ENCODE measurements around the gene SP100.
A peak's percentile ranks its signal among the peaks of the same experiment; 100 is the strongest.
"Not testable (repeated sequence)": the region's sequence is repeated elsewhere in the genome, so short reads cannot be mapped to it uniquely, and the experiment has no call there.

Gene SP100

GRCh38 chr2:230422149-230422548 is 6.1 kb downstream of the SP100 start:
- no peak for DNase-seq

- no peak for DNase-seq
These were observed 8.0 kb downstream of the SP100 start for GRCh38 chr2:230423851-230424458.

GRCh38 chr2:230425377-230425776 is 9.4 kb downstream of the SP100 start:
- no peak for DNase-seq

GRCh38 chr2:230429513-230429912 is 13.5 kb downstream of the SP100 start:
- DNase-seq, result no peak

- DNase-seq, result no peak
These were observed 15.2 kb downstream of the SP100 start for GRCh38 chr2:230430957-230431910.

GRCh38 chr2:230434677-230435324 is 18.8 kb downstream of the SP100 start:
- DNase-seq, result peak; percentile 60

GRCh38 chr2:230435431-230435830 is 19.4 kb downstream of the SP100 start:
- DNase-seq, result no peak

GRCh38 chr2:230439121-230439520 is 23.1 kb downstream of the SP100 start:
- DNase-seq, result not testable (repeated sequence)

GRCh38 chr2:230439590-230439989 is 23.6 kb downstream of the SP100 start:
- DNase-seq, result no peak

GRCh38 chr2:230441227-230441897 is 25.4 kb downstream of the SP100 start:
- no peak for DNase-seq

GRCh38 chr2:230443541-230443940 is 27.5 kb downstream of the SP100 start:
- DNase-seq, result peak; percentile 63

- no peak for DNase-seq
These were observed 28.8 kb downstream of the SP100 start for GRCh38 chr2:230444832-230445231.

- DNase-seq, result no peak
These were observed 31.0 kb downstream of the SP100 start for GRCh38 chr2:230447036-230447435.

GRCh38 chr2:230447455-230448451 is 31.8 kb downstream of the SP100 start:
- DNase-seq, result no peak

- DNase-seq, result no peak
These were observed 34.0 kb downstream of the SP100 start for GRCh38 chr2:230449901-230450467.

- DNase-seq, result no peak
These were observed 37.0 kb downstream of the SP100 start for GRCh38 chr2:230453006-230453405.

GRCh38 chr2:230455005-230455684 is 39.1 kb downstream of the SP100 start:
- DNase-seq, result no peak

- no peak for DNase-seq
These were observed 41.2 kb downstream of the SP100 start for GRCh38 chr2:230457073-230457768.

- no peak for DNase-seq
These were observed 41.8 kb downstream of the SP100 start for GRCh38 chr2:230457793-230458192.

- DNase-seq, result no peak
These were observed 43.2 kb downstream of the SP100 start for GRCh38 chr2:230459216-230459615.
